Activated CD8-positive, alpha-beta memory T cell treated with anti-CD3 and anti-CD28 coated beads, Interleukin-2, amount 50 U/mL, for 24 hours (primary cell): ENCODE measurements around the gene SH2D5.

Experiments used
- DNase-seq: peaks from one replicate; pipeline ENCODE4 v3.0.0-alpha.2; 2020; ENCODE audit errors: extremely low read depth

SH2D5 gene

DNA sequence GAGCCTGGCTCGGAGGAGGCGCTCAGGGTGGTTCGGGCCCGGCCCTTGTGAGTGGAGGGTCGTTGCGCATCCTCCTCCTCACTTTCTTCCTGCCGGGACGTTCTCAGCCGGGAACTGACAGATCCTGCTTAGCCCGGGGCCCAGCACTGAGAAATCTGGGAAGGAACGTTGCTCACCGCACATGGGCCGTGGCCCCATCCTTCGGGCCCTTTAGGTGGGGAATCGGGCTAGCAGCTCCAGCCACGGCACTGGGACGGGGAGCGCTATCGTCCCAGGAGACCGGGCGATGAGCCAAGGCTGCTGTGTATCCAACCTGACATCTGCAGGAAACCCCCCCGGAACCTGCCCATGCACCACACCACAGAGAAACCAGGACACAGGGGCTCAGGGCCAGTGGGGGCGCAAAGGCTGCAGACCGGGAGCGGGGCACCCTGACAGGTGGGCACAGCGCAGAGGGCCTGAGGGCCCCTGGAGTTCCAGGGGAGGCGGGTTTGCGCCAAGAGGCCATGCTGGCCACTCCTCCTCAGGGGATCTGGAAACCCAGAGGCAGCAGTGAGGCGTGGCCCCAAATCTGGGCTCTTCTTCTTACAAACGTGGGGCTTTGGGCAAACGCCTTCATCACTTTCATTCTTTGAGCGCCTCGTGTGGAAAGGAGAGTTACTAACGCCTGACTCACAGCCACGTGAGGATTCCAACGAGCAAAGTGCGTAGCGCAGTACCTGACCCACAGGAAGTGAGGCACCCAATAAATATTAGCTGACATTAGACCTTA is at the start of gene SH2D5:
SH2D5 (minus strand) TSS at position 116 of the 772 bp plus-strand sequence. CDS start 4,659 bp downstream, outside the sequence.
- DNase-seq = peak; percentile 43

DNA sequence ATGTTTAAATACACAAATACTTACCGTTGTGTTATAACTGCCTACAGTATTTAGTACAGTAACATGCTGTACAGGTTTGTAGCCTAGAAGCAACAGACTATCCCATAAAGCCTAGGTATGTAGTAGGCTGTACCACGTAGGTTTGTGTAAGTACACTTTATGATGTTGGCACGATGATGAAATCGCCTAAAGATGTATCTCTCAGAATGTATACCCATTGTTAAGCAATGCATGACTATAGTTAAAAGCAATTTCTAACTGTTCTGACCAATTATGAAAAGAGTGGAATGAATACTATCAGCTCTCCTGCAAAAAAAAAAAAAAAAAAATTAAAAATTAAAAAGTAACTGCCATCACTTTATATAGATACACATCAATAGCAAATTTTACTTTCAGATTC is 43.2 kb upstream of the SH2D5 start:
- no peak for DNase-seq

DNA sequence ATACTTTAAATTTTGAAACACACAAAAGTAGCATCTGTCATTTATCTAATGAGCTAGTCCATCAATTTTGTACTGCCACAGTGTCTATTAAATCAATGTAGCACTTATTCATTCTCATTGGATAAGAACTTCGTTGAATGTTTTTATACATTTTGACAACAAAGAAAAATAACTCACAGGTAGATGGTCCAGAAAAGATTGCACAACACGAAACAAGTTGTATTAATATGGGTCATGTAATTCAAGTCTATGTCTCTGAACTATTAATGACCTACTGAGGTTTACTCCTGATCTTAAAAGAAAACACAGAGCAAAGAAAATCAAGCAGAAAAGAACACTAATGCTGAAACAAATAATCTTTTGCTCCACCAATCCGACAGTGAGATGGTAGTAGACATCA is 39.3 kb upstream of the SH2D5 start:
- no peak for DNase-seq

- no peak for DNase-seq
Observed at GRCh38 chr1:20770314-20771087, 38.0 kb upstream of the SH2D5 start.

GRCh38 chr1:20767271-20767670 is 34.8 kb upstream of the SH2D5 start:
- DNase-seq = no peak

- no peak for DNase-seq
Observed at GRCh38 chr1:20763417-20763816, 30.9 kb upstream of the SH2D5 start.

GRCh38 chr1:20760322-20760721 is 27.8 kb upstream of the SH2D5 start:
- no peak for DNase-seq

GRCh38 chr1:20753589-20753988 is 21.1 kb upstream of the SH2D5 start:
- DNase-seq = no peak

- DNase-seq = no peak
Observed at GRCh38 chr1:20751462-20751990, 19.0 kb upstream of the SH2D5 start.

- no peak for DNase-seq
Observed at GRCh38 chr1:20742671-20743070, 10.2 kb upstream of the SH2D5 start.

GRCh38 chr1:20740781-20741180 is 8.3 kb upstream of the SH2D5 start:
- no peak for DNase-seq

- no peak for DNase-seq
Observed at GRCh38 chr1:20739225-20739624, 6.7 kb upstream of the SH2D5 start.

DNA sequence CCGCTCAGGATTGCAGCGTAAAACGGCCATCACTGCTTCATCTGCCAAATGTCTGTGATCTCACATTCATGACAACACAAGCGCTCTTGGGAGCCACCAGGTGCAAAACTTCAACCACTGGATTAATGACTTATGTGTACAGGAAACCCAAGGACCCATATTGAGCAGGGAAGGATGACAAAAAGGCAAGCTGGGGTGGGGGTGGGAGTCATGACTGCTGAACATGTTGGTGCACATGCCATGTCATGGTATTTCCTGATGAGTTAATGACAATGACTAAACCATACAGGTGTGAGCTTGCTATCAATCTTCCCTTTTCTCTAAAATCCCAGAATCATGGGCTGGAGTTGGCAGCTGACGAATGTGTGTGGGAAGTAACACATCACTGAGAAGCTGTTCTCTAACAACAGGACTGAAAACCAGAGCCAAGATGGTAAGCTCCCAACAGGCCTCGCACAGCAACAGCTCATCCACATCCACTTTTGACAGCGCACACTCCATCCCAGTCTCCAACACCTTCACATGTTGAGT is 3.1 kb upstream of the SH2D5 start:
- DNase-seq = no peak

GRCh38 chr1:20733360-20733975 is 965 bp upstream of the SH2D5 start:
- DNase-seq = no peak

GRCh38 chr1:20732071-20732587 is 374 bp downstream of the SH2D5 start:
- DNase-seq = no peak

GRCh38 chr1:20731057-20731991 is 1.2 kb downstream of the SH2D5 start:
- DNase-seq = no peak

DNA sequence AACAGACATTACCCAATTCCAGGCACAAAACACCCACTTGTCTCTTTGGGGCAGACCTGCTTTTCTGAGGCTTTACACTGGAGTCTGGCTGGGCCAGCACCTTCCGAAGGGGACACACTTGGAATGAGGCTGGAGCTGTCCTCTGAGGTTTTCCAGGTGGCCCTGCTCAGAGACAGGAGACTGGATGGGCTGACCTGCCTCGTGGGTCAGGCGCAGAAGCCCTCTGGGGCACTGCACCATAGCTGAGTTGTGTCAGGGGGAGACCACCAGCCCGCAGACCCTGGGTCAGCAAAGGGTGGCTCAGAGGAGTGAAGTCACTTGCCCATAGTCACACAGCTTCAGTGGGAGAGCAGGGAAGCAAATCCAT is 1.8 kb downstream of the SH2D5 start:
- DNase-seq = no peak

GRCh38 chr1:20729990-20730689 is 2.4 kb downstream of the SH2D5 start:
- DNase-seq = no peak

- no peak for DNase-seq
Observed at GRCh38 chr1:20729155-20729931, 3.2 kb downstream of the SH2D5 start.
